ENCODE measurements around the gene GRM1.

- TF ChIP-seq CTCF (conservative IDR thresholded peaks at IDR 0.05 in 1 of 2, IDR thresholded peaks at IDR 0.05 in 1 of 2; ENCODE audit: extremely low read depth in 1 of 2, insufficient read depth in 1 of 2, low read depth in 1 of 2, low read length in 2 of 2) (no peak), EZH2 (IDR thresholded peaks at IDR 0.05; ENCODE audit: borderline replicate concordance, low read length) (no peak)
Measured at GRCh38 chr6:146244630-146245143, 215.8 kb downstream of the GRM1 start.
